ENCODE results near the gene DECR2. TPM values are rescaled to one million over a fixed set of nuclear protein-coding genes. Genes with fewer than 3 reads are reported as not detected.
A peak's percentile ranks its signal among the peaks of the same experiment; 100 is the strongest.

DECR2 gene
- total RNA-seq, 2 donors from 2014 or later = 8.9 to 15.9 TPM

- DNase-seq (peak; percentile 79), ATAC-seq (peak; percentile 79 to 85)
- intact Hi-C loops (cut with DNase I) = no loop called here
Measured at GRCh38 chr16:424033-424622, 22.4 kb downstream of the DECR2 start.

GRCh38 chr16:424623-425081 is 23.0 kb downstream of the DECR2 start:
- peak; percentile 39 to 44 for ATAC-seq
- intact Hi-C loops (cut with DNase I) = loop anchor here in 1 of 2 donors (5.0 kb wide), 1 partner anchor 103 kb away; the partner anchor contains the start of gene CAPN15
- peak; percentile 62 for DNase-seq

GRCh38 chr16:425082-425718 is 23.5 kb downstream of the DECR2 start, which contains the start of gene RAB11FIP3:
RAB11FIP3 (plus strand) TSS chr16:425649; CDS start chr16:426007, 358 bp downstream.
- peak; percentile 89 for DNase-seq
- peak; percentile 86 to 88 for ATAC-seq
- intact Hi-C loops (cut with DNase I) = loop anchor here in 1 of 2 donors (5.0 kb wide), 1 partner anchor 102 kb away; the partner anchor contains the start of gene CAPN15

GRCh38 chr16:425740-426114 is 24.0 kb downstream of the DECR2 start:
- intact Hi-C loops (cut with DNase I) = loop anchor here in 1 of 2 donors (5.0 kb wide), 1 partner anchor 102 kb away; the partner anchor contains the start of gene CAPN15
- DNase-seq (no peak), ATAC-seq (peak; percentile 7 to 17)

GRCh38 chr16:426115-426905 is 24.6 kb downstream of the DECR2 start:
- no peak for DNase-seq
- no peak for ATAC-seq
- intact Hi-C loops (cut with DNase I) = loop anchor here in 1 of 2 donors (5.0 kb wide), 1 partner anchor 101 kb away; the partner anchor contains the start of gene CAPN15

- intact Hi-C loops (cut with DNase I) = loop anchor here in 1 of 2 donors (5.0 kb wide), 1 partner anchor 100 kb away; the partner anchor contains the start of gene CAPN15
- DNase-seq (no peak), ATAC-seq (no peak)
Measured at GRCh38 chr16:426906-427249, 25.2 kb downstream of the DECR2 start.

GRCh38 chr16:427250-427649 is 25.6 kb downstream of the DECR2 start:
- ATAC-seq = no peak
- no peak for DNase-seq
- intact Hi-C loops (cut with DNase I) = loop anchor here in 1 of 2 donors (5.0 kb wide), 1 partner anchor 100 kb away; the partner anchor contains the start of gene CAPN15

- DNase-seq (no peak), ATAC-seq (no peak)
- intact Hi-C loops (cut with DNase I) = no loop called here
Measured at GRCh38 chr16:430904-431303, 29.2 kb downstream of the DECR2 start.

- ATAC-seq (no peak), DNase-seq (no peak)
- intact Hi-C loops (cut with DNase I) = no loop called here
Measured at GRCh38 chr16:440627-441026, 38.9 kb downstream of the DECR2 start.

GRCh38 chr16:441447-441846 is 39.8 kb downstream of the DECR2 start:
- intact Hi-C loops (cut with DNase I) = no loop called here
- ATAC-seq (no peak), DNase-seq (no peak)

GRCh38 chr16:442976-443375 is 41.3 kb downstream of the DECR2 start:
- DNase-seq (no peak), ATAC-seq (peak; percentile 48 to 79)
- intact Hi-C loops (cut with DNase I) = no loop called here

- ATAC-seq (no peak), DNase-seq (no peak)
- intact Hi-C loops (cut with DNase I) = no loop called here
Measured at GRCh38 chr16:444027-444426, 42.3 kb downstream of the DECR2 start.

- ATAC-seq (no peak), DNase-seq (no peak)
- intact Hi-C loops (cut with DNase I) = no loop called here
Measured at GRCh38 chr16:445566-445965, 43.9 kb downstream of the DECR2 start.

GRCh38 chr16:450385-450784 is 48.7 kb downstream of the DECR2 start:
- DNase-seq (no peak), ATAC-seq (no peak)
- intact Hi-C loops (cut with DNase I) = no loop called here

- ATAC-seq (no peak), DNase-seq (no peak)
- intact Hi-C loops (cut with DNase I) = no loop called here
Measured at GRCh38 chr16:450785-451512, 49.3 kb downstream of the DECR2 start.

GRCh38 chr16:454397-454940 is 52.8 kb downstream of the DECR2 start:
- DNase-seq = no peak
- intact Hi-C loops (cut with DNase I) = no loop called here
- no peak for ATAC-seq

- no peak for DNase-seq
- no peak for ATAC-seq
- intact Hi-C loops (cut with DNase I) = no loop called here
Measured at GRCh38 chr16:455453-455852, 53.8 kb downstream of the DECR2 start.

GRCh38 chr16:456891-457483 is 55.3 kb downstream of the DECR2 start:
- peak; percentile 45 for DNase-seq
- peak; percentile 74 to 76 for ATAC-seq
- intact Hi-C loops (cut with DNase I) = no loop called here

Data from left cardiac atrium (tissue), 4 donors.